Kidney capillary endothelial cell (primary cell): ENCODE results near the gene EHHADH.
"Not testable (repeated sequence)": the region's sequence is repeated elsewhere in the genome, so short reads cannot be mapped to it uniquely, and the experiment has no call there.

Experiments
- DNase-seq: peaks from one replicate; pipeline ENCODE4 v3.0.0-alpha.2; 2018; ENCODE audit warnings: low spot score

EHHADH gene

DNA sequence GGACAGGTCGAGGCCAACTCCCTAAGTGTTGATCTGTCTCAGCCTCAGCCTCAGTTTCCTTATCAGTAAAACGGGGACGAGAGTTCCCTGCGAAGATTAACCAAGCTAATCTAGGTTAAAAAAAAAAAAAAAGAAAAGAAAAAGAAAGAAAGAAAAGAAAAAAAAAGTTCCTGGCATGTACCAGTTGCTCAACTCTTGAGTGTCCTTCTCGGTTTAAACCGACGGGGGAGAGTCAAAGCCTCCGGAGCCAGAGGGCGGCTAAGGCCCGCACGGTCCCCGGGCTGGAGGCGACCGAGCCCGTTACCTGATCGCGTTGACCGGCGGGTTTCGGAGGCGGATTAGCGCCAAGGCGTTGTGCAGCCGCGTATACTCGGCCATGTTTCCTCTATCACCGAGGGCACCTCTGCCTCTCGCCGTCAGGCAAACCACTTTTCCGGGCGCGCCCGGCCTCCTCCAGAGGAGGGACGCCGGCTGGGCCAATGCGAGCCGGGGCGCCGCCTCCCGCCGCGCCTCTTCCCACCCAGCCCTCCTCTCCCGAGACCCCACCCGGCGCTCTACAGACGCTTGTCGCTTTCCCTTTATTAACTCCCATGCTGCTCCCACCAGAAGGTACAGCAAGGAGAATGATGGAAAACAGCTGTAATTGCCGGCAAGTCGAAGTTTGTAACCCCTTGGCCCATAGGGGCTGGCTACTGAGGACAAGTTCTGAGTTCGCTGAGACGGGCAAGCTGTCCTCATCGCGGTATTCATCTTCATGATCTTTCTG is at the start of gene EHHADH:
Gene EHHADH, minus strand, starts transcription at position 405 of the 766 bp plus-strand sequence. Its CDS starts 27 bp downstream, at position 378.
- peak; percentile 51 for DNase-seq

DNA sequence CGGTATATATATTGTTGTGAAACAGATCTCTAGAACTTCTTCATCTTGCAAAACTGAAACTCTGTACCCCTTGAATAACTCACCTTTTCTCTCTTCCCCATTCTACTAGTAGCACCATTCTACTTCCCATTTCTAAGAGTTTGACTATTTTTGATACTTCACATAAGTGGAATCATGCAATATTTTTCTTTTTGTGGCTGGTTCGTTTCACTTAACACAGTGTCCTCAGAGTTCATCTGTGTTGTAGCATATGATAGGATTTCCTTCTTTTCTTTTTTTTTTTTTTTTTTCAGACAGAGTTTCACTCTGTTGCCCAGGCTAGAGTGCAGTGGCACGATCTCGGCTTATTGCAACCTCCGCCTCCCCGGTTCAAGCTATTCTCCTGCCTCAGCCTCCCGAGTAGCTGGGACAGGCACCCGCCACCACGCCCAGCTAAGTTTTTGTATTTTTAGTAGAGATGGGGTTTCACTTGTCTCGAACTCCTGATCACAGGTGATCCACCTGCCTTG is 46.1 kb upstream of the EHHADH start:
- not testable (repeated sequence) for DNase-seq

DNA sequence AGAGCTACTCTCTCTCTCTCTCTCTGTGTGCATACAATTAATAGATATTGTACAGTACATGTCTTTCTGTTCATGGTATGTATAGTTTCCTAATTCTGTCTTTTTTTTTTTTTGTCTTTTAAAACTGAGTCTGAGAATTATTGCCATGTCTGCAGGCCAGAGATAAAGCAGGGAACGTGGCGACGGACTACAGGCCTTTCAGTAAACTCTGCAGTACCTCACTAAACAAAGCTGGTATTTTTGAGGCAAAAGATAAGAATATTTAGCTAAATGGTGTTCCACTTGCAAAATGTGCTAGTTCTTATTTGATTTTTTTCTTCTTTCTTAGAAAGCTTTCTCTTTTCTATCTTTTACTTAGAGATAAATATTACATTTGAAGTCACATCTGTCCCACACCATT is 44.0 kb upstream of the EHHADH start:
- no peak for DNase-seq

DNA sequence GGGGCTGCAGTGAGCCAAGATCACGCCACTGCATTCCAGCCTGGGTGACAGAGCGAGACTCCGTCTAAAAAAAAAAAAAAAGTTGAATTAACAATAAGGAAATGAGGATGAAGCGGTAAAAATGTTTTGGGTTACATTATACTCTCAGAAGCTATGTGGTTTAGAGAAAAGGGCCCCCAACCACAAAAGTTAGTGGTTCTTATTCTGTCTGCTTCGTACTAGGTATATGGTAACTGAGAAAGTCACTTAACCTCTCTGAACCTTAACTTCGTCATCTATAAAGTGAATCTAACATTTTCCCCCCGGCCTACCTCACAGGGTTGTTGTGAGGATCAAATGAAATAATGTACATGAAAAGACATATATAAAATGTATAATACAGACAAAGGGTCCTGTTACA is 38.4 kb upstream of the EHHADH start:
- DNase-seq = no peak

DNA sequence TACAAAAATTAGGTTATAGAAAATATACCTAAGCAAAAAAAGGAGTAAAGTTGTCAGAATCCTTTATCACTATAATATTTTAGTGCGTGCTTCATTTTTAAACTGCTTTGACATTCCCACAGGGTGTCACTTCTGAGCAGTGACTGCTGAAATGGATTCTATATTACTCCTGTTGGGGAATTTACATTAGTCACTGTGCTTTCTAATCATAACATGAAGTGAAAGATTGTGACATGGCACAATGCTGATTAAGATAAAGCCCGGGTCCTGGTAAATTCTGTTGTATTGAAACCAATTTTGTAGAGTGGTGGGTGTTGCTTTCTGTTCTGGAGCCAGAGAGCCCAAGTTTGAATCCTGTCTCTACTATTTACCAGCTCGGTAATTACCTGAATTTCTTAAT is 36.4 kb upstream of the EHHADH start:
- no peak for DNase-seq

DNA sequence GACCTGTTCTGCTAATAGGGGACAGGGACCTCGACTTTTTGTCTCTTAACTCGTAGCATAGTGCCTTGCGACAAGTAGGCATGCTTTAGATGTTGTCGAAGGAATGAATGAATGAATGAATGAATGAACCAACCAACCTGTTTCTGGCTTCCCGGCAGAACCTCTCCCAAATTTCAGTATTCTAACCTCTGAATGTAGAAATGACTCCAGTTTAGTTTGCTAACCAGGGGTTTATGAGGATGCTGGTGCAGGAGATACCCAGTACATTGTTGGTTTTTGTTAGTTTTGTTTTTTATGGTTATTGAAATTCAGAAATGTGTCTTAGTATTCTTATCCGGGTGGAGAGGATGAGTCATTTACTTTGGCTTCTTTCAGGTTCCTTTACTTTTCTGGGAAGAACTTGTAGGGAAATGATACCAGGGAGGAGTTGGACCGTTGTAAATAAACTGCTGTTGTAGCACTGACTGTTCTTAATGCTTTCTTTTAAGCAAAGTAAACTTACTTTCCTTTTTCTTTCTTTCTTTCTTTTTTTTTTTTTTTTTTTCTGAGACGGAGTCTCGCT is 29.6 kb upstream of the EHHADH start:
- DNase-seq = no peak

DNA sequence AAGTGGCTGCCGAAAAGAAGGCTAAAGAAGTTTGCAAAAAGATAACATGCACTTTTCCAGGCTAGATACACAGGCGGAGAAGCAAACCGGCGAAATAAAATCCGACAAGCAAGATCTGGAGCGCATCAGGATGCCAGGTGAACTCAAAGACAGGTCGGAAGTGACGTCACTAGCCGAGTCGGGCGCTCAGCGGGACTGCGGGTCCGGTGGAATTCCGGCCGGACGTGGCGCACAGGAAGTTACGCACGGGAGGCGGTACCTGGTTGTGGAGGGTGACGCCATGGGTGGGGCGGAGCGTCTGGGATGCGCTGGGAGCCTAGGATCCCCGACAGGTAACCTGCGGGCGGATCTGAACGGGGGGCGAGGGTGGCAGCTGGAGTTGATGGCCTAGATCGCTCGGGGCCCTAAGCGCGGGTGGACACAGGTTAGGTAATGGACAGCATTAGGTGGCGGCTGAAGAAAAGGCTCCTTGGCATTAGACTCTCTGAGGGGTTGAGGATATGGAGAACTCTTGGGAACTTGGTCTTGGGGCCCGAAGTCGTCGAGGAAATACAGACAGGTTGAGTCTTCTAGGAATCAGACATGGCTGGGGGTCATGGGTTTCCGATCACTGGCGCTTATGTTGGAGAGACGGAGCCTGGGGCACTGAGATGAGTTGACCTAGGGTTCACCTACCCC is 29.0 kb upstream of the EHHADH start:
- peak; percentile 87 for DNase-seq

DNA sequence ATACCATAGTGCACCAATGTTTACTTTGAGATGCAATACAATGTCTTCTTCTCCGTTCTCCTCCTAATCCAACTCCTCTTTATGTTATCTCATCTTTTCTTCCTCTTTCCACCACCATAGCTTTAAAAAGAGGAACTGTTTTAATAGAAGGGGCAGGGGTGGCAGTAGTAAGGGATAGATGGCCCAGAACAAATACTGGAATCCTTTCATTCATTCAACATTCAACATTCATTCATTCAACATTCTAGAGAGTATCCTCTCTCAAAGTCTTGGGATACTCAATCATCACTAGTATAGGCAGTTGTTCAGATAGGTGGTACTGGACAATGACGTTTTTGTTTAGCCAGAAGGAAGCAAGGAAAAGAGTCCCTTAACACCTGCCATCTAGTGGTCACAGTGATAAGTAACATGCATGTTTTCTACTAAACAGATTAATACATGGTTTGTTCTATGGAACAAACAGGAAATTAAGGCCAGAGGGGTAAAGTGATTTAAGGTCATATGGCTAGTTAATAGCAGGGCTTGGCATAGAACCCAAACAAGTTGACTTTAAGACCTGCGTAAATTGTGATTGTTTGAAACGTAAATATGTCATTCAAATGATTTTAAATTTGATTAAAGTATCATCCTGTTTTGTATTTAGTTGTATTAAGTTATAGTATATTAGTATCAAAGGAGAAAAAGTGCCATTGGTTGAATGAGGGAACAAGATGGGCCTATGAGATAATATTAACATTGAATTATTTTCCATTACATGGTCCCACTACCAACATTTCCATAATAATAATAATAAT is 26.9 kb upstream of the EHHADH start:
- peak; percentile 65 for DNase-seq

DNA sequence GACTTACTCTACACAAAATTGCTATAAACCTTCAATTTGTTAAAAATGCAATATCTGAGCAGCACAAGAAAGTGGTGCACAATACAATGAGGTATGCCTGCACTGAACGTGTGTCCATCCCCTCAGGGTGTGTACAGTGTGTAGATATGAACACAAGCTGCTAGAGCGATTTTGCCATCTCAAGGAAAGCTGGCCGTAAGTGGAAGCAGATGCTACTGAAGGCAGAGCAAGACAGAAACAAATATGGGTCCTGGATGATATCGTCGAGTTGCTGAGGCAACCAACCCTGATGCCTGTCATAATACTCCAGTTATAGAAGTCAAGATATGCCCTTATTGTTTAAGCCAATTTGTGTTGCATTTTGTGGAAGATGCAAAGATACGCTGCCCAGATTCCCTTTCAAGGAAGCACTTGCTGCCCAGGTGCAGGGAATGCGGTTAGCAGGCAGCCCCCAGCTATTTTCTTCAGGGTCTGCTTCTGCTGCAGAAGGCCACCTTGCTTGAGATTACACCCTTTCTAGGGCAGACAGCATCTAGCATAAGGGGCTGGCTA is 25.8 kb upstream of the EHHADH start:
- DNase-seq = no peak

DNA sequence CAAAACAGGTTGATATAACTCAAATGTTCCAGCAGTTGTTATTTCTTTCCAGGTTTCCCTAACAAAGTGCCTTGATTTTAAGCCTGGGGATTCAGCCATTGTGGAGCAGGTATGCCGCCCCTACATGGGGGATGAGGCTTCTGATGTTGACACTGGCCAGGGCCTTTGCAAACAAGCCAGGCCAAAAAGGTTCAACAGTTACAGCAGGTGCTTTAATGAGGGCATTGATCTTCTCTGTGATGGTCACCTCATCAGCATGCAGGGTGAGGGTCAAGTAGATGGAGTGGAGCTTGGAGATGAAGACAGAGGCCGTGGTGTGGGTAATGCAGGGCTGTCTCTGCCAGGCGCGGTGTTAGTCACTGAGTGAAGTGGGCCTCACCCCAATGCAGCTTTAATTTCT is 22.6 kb upstream of the EHHADH start:
- DNase-seq = no peak

DNA sequence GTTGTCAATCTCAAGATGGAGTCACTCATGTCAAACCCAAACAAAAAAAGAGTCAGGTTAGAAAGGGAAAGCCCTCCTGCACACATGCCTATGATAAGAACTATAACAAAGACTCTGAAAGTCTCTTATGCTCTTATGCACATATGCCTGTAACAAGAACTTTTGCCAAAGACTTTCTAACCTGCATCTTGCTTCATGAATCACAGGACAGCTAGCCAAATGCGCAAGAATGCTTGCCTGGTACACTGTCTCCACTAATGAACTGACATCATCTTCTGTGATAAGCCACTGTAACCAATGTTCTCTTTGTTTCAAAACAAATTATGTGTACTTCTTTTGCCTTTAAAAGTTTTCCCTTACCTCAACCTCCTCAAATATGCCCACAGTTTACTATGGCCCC is 18.2 kb upstream of the EHHADH start:
- no peak for DNase-seq

DNA sequence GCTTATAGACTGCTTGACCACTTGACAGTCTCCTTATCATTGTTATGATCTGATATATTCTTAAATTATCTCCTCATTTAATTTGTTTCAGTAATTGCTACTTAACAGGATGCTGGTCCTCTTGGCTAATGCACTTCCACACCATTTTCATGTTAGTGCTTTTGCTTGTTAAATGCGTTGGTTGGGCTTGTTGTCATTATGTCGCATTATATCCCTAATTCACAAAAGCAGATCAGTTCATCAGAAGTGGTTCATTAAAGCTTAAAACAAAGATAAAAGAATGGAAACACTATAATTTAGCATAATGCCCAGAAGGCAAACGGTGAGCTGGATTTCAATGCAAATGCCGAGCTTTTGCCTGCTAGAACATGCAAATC is 17.1 kb upstream of the EHHADH start:
- no peak for DNase-seq

DNA sequence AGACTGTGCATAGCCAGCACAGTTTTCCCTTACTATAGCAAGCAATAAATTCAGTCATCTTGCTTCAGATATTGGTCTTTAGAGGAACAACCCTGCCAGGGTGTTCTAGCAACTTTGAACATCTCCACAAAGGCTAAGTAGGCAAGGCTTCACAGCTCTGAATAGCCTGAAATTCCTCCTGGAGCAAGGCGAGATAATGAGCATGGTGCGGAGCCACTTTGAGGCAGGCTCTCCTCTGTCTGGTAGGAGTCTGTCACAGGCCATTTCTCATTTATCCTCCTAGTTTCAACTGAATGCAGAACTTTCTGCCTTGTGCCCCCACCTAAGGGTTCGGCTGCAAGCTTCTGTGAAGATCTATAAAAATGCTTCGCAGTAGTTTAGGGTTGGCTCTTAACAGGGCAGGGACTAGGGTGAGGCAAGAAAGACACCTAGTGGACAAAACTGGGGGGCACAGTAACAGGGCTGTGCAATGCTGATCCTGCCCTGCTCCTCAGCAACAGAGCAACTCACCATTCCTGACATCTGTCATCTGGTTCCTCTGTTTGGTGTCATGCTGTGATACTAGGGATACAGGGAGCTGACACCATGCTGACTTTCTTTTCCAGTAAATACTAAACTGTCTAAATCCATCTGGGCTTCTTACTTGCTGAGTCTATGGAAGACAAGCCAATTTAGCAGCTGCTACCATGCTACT is 16.6 kb upstream of the EHHADH start:
- no peak for DNase-seq

DNA sequence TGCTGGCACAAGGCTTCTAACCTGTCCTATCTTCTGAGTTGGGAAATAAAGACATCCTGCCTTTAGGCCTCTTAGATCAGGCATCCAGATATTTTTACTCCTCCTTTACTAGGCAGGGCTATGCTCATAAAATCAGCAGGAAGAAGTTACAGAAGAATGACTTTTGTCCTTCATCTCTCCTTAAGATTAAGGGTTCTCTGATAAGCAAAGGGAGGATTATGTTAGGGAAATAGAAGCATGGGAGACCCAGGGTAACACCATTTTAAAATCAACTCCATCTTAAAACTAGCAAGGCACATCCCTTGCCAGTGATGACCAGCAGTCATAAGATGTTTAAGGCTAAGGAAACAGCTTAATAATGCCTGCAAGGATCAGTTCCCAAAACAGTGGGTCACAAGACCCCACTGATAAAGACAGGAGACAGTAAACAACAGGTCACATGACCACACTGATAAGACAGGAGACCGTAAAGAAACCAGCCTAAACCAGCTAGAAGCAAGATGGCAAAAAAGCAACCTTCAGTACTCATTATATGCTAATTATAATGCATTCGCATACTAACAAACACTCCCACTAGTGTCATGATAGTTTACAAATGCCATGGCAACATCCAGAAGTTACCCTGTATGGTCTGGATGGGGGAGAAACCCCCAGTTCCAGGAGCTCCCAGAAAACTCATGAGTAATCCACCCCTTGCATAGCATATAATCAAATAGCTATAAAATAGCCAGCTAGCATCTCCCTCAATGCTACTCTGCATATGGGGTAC is 14.5 kb upstream of the EHHADH start:
- DNase-seq = no peak

DNA sequence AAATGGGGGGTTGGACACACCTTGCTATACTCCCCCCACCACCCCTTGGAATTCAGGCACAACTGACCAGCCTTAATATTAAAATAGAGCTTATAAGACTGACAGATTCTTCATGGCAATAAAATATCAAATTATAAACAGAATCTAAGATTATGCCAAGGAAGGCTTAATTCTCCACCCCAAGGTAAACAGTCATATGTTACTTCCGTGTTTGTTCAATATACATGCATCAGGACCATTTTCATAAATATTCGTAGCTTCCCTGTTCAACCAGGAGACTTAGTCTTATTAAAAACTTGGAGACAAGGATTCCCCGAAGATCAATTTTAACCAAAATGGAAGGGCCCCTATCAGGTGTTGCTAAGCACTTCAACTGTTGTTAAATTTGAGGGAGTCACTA is 13.3 kb upstream of the EHHADH start:
- DNase-seq = no peak

DNA sequence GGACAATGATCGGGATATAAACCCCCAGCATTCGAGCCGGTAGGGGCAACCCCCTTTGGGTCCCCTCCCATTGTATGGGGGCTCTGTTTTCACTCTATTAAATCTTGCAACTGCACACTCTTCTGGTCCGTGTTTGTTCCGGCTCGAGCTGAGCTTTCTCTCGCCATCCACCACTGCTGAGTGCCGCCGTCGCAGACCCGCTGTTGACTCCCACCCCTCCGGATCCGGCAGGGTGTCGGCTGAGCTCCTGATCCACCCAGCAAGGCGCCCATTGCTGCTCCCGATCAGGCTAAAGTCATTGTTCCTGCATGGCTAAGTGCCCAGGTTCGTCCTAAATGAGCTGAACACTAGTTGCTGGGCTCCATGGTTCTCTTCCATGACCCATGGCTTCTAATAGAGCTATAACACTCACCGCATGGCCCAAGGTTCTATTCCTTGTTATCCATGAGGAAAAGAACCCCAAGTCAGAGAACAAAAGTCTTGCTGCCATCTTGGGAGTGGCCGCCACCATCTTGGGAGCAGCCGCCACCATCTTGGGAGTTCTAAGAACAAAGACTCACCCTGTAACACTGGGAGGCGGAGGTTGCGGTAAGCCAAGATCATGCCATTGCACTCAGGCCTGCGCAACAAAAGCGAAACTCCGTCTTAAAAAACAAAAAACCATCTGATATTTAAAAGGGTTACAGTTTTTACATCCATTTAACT is 11.2 kb upstream of the EHHADH start:
- DNase-seq = no peak

DNA sequence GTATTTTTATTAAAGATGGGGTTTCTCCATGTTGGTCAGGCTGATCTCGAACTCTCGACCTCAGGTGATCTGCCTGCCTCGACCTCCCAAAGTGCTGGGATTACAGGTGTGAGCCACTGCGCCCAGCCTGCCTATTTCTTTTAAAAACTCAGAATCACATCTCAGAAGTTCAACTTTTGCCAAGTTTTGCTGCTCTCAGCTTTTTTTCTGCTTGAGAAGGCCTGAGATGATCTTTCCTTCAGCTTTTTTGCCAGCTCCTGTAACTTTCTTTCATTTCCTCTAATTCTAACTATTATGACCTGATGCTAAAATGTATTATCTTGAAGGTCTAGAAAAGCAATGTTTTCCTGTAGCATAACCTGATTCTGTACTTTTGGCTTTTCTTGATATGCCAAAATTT is 9.6 kb upstream of the EHHADH start:
- no peak for DNase-seq

DNA sequence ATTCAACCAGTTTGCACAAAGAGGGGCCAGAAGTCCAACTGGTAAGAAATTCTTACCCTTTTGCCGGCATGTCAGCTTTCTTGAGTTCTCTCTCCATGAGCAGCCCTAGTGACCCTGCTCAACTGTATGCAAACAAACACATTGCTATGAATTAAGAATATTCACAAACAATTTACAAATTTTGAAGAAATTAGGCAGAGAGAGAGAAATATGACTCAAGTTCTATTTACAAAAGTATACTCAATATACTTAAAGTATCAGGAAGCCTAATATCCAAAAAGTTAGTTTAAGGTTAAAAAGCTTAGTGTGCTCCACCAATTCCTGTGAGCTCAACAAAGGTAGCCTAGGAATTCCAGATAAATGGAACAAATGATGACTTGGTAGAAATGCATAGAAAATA is 3.5 kb upstream of the EHHADH start:
- DNase-seq = no peak

DNA sequence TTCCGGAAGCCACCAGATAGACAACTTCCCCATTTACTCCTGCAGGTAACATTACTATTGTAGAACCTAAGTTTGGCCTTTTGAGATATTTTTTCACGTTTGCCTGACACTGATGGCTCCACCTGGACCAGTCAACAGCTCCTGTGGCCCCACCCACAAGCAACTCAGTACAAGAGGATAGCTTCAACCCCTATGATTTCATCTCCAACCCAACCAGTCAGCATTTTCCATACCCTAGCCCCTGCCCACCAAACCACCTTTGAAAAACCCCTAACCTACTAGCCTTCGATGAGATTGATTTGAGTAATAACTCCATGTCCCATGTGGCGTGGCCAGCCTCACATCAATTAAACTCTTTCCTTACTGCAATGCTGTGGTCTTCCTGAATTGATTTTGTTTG is 950 bp upstream of the EHHADH start:
- no peak for DNase-seq

DNA sequence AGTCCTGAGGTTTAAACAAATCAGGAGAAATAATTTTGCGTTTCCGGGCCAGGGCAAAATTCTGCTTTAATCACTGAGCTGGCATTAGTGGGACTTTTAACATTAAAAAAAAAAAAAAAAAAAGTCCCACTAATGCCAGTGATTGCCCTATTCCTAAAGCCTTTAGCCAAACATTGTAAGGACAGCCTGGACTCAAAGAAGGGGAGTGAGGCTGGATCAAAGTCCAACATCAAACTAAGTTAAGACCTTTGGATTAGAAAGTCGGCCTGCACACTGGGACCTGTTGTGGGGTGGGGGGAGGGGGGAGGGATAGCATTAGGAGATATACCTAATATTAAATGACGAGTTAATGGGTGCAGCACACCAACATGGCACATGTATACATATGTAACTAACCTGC is 716 bp downstream of the EHHADH start:
- DNase-seq = not testable (repeated sequence)
